Endometrium (tissue), 2 donors: ENCODE measurements around the gene TCERG1L.

Experiments used
- FAIRE-seq: peaks from 2 replicates; lab custom pipeline; 2012; peaks lifted over from hg19 to GRCh38; lab: Jason Lieb, UNC
- donor health status: control.
- donor health status: control.

Gene TCERG1L

DNA sequence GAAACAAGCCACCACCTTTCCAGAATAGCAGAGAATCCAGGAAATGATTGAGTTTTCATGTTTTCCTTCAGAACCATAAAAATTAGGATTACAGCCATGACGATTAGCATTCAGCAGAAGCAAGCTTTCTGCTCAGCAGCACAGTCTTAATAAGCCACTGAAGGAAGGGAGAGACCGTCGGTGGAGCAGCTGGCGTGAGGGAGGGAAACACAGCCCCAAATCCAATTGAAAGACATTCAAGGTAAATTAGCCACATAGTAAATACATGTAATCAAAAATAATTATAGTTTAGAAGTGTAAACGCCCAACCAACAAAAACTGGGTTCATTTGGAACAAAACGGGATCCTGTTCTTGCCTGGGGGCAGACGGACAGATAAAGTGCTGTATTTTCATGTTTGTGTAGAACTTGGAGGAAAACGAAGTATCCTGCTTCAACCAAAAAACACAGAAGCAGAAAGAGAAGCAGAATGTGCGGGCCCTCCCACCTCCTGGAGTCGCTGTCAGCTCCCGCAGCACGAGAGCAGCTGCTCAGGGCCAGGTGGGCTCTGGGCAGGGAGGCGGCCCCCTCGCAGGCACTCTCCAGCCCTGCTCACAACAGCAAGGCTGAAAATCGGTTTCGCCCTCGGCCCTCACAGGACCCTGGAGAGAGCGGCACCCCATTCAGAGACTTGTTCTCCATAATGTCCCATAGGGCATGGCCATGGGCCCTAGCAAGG is 84.9 kb downstream of the TCERG1L start:
- no peak for FAIRE-seq

DNA sequence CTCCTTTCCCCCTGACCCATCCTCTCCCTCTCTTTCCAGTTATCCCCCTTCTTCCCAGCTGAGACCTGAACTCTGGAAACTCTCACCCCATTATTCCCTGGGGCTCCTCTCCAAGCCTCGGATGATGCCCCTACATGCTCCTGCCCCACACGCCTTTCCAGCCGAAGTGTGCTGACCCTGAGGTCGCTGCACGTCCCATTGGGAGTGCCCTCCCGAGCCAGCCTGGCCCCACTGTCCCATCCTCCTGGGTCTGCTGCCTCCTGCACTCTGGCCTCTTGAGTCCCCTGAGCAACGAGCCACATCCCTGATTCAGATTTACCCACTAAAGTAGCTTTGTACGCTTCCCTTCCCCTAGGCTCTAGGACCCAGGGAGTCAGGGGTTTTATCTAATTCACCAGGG is 87.4 kb downstream of the TCERG1L start:
- FAIRE-seq, result no peak

DNA sequence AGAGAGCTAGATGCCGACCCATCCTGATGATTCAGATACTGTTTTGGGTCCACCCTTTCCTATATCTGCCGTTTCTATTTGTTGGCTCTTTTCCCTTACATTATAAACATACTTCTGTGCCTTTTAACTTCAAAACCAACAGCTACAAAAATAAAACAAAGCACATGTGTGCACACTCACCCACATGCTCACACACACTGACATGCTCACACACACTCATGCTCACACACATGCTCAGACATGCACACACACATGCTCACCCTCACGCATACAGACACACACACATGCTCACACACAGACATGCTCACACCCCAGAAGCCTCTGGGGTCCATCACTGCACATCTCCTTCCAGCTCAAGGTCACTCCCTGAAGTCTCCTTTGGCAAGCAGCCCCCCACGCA is 88.1 kb downstream of the TCERG1L start:
- FAIRE-seq, result no peak

DNA sequence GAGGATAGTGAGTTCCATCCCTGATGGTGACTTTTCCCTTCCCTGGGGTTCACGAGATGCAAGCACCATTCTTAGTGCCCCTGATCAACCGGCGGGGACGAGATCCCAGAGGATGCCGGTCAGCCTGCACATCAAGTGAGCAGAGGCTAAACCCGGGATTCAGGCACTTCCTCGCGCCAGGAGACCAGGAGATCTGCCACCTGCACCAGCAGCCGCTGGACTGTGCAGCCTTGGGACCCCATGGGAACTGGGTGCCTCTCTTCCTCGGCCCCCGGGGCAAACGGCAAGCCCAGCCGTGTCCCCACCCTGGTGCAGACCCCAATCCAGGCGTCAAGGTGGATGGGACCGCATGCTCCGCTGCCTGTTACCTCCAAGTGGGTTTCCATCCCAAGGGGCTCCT is 88.5 kb downstream of the TCERG1L start:
- FAIRE-seq, result no peak

DNA sequence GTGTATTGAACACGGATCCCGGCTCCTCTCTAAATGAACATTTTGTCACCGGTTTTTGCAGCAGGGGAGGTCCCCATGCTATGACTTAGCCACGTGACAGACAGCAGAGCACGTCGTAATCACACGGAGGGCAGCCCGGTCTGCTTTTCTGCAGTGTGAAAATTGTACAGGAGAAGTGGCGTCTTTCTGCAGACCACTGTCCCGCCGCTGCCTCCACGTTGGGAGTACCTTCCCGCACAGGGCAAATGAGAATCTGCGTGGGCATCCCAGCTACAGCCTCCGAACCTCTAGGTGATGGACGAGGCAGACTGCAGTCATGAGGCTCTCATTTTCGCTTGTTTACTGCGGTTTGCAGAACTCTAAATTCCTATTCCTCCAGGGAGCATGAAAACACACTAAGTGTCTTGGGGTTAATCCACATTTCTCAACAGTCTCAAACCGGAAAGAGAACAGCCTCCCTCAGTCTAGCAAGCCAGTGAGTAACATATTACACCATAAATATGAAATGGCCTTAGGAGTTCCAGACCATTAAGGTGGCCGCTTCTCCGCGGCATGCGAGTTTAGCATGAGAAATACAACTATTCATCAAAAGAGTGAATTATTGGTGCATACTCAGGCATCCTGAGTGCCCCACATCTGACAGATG is 89.8 kb downstream of the TCERG1L start:
- no peak for FAIRE-seq

DNA sequence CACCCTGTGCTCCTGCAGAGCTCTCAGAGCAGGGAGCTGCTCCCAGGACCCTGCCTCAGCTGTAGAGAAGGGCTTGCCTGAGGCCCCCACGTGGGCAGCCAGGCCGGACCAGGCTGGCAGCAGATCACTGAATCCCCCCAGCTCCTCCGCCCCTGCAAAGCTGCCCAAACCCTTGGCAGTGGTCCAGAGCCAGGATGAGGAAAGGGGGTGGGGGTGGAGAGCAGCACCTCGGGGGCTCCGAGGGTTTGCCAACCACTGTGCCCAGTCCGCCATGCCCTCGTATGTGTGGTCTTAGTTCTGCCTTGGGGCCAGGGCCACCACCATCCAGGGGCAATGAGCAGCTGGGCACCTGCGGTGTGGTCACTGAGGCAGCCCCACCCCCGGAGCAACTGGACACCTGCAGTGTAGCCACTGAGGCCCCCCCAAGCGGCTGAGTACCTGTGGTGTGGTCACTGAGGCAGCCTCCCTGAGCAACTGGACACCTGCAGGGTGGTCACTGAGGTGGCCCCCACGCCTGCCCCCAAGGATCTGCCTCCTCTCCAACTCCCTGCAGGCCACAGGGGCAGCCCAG is 90.8 kb downstream of the TCERG1L start:
- no peak for FAIRE-seq

DNA sequence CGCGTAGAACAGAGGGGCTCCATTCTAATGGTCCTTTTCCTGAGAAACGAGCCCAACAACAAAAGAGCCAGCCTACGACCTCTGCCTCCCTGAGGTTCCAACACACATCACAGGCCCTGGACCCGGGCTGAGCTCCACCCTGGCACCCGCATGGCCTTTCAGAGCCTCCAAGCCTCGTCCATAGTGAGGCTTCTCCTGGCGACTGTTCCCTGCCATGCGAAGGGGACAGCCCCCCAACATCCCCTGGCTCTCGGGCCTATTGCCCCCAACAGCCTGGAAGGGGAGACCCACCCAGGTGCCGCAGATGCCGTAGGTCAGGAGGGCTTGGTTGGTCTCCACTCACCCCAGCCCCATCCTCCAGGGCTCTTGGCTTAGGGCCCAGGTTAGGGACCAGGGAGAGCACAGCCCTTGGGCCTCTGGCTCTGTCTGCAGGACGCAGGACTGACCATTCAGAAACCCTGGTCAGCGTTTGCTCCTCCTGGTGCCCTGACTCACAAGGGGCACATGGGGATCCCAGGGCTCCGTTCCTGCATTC is 91.5 kb downstream of the TCERG1L start:
- no peak for FAIRE-seq

DNA sequence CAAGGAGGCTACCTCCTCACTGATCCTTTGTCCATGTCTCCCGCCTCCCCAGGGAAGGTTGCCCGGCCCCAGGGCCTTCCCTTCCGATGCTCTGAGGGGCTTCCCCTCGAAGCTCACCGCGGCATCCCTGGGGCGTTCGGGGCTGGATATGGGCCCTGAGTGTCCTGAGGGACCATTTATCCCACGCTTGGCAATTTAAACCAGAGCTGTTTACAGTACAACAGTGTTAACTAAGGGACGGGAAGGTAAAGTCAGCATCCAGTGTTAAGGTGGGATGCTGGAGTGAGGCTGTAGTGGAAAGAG is 92.0 kb downstream of the TCERG1L start:
- no peak for FAIRE-seq

DNA sequence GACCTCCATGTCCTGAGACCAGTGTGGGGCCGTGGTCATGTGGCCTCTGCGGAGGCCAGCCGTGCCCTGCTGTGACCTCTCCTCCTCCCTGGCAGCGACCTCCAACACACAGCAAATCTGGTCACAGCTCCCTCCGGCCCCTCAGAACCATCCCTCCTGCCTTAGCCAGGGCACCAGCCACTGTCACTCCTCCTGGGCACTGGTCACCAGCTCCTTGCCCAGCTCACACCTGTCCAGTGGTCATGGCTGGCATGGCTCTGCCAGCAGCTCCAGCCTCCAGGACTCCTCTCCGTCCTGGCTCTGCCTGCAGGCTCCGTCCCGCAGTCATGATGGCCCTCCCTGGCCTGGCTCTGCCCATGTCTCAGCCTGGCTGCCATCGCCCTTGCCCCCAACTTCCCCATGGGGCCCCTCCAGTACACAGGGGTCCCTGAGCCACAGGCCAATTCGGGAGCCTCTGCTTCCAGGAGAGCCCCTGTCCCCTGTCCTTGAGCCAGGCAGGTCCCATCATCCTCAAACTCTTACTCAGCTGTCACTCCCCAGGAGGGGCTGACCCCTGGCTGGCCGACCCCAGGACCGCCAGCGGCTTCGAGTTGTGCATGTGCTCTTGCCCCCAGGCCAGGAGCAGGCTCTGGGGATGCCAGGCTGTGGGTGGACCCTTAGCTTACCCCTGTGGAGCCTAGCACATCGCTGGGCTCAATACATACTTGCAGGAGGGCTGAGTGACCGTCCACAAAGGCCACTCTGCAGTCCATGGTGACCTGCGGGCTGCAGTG is 92.5 kb downstream of the TCERG1L start:
- no peak for FAIRE-seq

DNA sequence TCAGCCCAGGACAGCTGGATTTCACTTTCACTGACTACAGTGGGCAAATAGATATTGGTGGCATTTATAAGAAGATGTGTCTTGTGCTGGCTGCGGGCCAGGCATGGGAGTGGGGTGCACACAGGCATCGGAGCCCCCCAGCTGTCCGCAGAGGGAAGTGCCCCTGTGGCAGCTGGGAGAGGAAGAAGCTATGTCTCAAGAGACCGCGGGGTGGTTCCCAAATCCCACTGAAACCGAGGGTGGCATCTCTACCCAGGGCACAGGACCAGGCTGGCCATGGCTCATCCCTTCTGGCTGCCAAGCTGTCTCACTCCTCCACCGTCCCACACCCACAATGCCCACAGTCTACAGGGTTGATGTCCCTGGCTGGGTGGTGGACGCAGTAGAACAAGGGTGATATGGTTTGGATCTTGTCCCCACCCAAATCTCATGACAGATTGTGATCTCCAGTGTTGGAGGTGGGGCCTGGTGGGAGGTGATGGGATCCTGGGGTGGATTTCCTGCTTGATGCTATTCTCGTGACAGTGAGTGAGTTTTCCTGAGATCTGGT is 94.8 kb downstream of the TCERG1L start:
- no peak for FAIRE-seq

DNA sequence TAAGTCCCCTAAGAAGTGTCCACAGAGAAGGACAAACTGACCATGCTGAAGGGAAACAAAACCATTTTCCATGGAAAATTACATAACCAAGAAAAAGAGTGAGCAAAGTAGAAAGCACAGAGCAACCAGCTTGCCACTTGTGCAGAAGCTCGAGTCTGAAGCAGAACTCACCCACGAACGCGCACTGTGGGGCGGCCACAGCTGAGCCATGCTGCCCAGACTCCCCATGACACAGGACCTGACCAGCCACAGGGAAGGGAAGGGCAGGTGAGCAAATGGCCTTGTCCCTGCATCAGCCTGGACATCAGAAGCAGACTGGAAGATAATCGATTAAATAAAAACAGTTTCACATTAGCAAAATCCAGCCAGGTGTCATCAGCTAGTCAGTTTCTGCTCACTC is 95.7 kb downstream of the TCERG1L start:
- no peak for FAIRE-seq

DNA sequence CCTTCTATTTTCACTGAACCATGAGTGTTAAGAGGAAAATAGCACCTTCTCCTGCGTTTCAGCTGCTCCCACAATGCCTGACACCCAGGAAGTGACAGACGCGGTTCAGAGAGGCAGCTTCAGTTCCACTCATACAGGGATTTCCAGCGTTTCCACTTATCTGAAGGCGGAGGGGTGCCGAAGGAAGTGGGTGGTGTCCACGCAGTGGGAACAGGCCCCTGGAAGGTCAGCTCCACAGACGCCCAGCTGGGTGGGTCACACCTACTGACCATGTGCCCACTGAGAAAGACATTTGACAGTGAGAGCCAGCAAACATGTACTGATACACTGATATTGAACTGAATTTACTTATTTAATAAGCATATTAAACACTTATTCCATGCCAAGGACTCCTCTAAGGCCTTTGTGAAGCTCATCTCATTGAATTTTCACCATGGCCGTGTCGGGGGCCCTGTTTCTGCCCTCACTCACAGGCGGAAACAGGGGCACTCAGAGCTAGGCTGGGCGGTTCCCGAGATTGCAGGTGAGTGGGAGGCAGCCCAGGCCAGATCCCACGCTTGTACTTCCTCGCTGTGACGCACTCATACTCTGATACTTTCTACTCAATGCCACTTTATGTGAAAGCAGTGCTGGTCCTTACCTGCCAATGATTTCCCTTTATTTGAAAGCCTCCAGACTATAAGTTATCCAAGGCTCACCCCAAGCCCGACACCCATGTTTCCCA is 96.8 kb downstream of the TCERG1L start:
- FAIRE-seq, result no peak

DNA sequence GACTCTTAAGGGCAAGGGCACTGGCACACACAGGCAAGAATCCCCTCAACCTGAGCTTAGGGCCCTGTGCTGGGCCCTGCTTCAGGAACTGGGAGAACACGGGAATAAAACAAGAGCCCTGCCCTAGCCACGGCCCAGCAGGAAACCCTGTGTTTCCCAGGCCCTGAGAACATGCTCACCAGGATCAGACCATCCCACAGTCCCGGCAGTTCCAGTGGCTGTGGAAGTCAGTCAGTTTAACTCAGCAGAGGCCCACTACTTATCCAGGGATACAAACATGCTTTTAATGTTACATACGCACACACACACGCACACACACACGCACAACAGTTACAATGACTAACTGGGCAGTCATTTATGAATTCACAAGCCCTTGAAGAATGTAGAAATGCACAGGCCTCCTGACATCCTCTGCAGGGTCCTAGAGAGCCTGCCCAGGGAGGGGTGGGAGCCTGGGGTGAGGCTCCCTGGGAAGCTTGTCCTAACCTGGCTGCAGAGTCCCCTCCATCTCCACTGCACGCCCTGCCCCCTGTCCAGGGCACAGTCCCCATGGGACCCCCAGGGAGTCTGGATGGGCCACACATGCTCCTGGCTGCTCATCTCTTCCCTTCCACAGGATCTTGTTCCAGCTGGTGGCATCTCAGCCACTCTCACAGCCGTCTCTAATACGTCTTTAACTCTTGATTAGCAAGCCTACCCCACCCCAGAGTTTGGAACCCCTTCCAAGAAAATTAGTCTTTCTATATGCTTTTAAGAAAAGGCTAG is 97.6 kb downstream of the TCERG1L start:
- FAIRE-seq, result no peak

DNA sequence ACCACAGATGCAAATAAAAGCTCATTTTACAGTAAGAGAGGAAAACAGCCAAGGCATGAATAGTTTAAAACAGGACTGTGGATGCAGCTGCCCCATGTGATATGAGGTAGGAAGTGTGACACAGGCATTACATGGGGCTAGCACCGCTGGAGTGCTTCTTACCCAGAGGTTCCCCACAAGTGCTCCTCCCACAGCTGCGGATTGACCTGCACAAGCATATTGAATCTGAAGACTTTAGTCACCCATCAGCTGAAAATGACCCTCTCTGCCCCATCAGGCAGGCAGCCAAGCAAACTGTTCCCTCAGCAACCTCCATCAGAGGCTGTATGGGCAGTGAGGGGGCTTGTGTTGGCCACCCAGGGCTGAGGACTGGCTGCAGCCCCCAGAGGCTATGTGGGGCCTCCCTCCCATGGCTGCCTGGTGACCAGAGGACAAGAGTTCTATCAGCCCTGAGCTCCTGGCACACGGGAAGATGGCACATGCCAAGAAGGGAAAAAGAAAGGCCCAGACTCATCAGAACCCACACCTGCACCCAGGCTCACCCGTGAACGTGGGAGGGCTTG is 98.7 kb downstream of the TCERG1L start:
- FAIRE-seq, result no peak

DNA sequence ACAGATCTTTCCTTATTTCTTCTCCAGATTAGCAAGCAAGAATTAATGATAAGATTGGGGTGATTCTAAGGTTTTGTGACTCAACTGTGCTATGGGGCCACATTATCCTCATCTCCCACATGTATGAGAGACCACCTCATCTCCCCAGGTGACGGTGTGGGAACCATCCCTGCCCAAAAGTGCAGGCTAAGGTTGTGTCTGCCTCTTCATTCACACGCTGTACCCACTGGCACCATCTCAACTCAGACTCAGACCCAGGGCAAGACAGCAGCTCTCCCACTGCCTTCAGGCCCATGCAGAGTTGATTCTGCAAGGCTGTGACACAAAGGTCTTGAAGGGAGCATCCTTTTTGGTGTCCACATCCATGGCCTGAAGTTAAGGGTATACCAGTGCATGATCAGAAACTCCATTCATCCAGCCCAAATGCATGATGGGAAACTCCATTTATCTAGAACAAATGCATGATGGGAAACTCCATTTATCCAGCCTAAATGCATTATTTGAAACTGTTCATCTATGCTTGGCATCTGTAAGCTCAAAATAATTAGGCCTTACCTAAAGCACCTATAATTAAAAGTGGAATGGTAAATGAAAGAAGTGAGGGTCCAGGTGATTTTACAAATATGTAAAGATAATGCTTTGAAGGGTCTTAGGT is 99.4 kb downstream of the TCERG1L start:
- no peak for FAIRE-seq

DNA sequence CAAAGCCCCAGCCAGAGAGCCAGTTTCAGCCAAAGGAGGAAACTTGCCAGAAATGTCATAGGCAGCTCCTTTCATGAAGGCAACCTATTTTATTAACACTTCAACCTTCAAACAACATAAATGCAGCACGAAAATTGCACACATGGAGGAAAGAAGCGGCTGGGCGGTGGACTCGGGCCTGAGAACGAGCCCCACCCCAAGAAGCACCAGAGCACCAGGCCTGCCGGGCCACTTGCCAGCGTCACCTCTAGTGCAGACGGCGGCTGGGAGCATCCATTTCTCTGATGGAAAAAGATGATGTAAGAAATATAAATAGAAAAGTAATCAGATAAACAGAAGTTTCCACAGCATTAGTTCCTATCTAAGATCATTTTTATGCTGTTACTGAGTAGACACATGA is 100.0 kb downstream of the TCERG1L start:
- no peak for FAIRE-seq

DNA sequence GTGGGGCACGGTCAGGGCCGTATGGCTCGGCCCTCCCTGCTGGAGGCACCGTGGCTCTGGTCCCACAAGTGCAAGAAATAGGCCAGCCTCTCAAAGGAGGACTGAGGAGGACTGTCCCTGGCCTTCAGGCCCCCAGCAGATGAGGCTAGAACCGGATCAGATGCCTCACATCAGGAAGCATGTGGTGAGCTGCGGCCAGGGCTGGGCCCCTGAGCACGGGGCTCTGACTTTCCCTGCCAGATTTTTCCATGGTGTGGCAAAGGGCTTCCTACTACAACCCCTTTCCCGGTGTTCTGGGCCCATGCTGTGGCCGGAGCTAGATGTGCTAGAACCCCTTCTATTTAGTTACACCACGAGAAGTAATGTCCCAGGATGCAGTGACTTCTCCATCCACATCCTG is 100.4 kb downstream of the TCERG1L start:
- no peak for FAIRE-seq

DNA sequence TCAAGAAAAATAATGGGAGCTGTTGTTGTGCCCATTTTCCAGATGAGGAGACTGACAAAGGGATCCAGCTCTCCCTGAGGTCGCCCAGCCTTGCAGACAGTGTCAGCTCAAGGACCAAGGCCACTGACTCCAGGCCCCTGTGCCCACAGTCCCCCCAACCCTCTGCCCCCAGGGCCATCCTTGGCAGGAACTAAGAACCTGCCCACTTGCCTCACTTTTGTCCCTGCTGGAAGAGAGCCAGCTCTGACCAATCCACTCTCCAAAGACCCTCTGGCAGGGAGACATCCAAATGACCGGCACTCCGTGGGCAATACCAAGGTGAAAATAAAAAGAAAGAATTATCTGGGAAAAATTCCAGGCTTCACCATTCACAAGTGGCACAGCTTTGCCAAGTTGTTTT is 101.3 kb downstream of the TCERG1L start:
- no peak for FAIRE-seq

DNA sequence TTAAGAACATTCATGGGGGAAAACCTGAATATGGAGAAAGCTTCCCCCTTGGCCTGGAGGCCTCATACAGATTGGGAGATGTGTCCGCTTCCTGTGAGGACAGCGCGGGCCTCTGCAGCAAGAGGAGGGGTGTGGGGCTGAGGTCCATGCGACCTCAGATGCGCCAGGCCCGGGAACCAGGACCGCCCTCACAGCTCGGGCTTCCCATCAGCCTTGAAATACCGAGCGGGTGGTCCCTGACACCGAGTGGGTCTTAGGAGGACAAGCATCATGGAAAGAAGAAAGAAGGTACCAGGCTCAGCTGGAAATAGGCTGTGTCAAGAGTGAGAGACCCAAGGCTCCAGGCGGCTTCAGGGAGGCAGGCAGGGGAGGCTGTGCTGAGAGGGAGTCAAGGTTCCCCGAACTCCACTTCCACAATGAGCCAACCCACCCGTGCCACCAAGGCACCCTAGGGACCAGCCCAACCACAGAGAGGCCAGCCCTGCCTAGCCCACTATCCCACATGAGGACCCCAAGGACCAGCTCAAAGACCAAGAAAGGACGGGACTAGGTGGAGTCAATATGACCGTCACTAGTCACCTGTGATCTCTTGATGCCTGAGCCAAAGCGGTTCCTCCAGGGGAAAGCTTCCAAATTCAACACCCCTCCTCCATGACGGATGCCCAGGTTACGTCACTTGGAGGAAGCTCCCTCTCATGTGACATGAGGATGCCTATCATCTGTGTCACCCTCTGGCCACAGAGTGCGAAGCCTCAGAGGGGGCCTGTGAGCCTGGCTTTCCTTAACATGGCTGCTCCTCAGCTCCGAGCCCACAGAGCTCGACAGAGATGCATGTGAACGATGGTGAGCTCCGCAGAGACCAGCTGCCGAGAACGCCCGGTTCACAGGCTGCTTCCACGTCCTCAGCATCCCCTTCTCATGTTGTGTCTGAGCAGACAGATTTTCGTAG is 103.7 kb downstream of the TCERG1L start:
- no peak for FAIRE-seq
